Breast epithelium (tissue), 4 donors: ENCODE data around the gene MCM3. TPM values are rescaled to one million over a fixed set of nuclear protein-coding genes. Genes with fewer than 3 reads are reported as not detected.

Experiments
- DNase-seq, 2 donors: peaks; one replicate each; pipeline ENCODE4 v3.0.0-alpha.2; 2019; ENCODE audit warnings: low spot score in 2 of 2
- H3K27ac ChIP-seq, 2 donors: fragments of 200-600 bp; sonication (generic) in 1 of 2; one replicate each; pipeline ENCODE4 v1.5.1; 2016 to 2019; ENCODE audit warnings: mild to moderate bottlenecking in 1 of 2
- H3K27me3 ChIP-seq, 2 donors: fragments of 200-600 bp; sonication (generic) in 1 of 2; one replicate each; pipeline versions ENCODE4 v1.5.1 to v1.6.0; 2017 to 2019; ENCODE audit warnings: control low read depth in 1 of 2, mild to moderate bottlenecking in 1 of 2
- H3K36me3 ChIP-seq: fragments of 200-600 bp; one replicate; pipeline ENCODE4 v1.5.1; 2019
- H3K4me1 ChIP-seq, 2 donors: fragments of 200-600 bp; sonication (generic); one replicate each; pipeline ENCODE4 v1.5.1; 2016 to 2019; ENCODE audit warnings: control low read depth in 1 of 2
- H3K4me3 ChIP-seq, 3 donors: fragments of 200-600 bp; sonication (generic); 1 replicate in 2 of 3; 2 replicates in 1 of 3; pipeline ENCODE4 v1.5.1; 2016 to 2019; ENCODE audit warnings: mild to moderate bottlenecking in 3 of 3, moderate library complexity in 2 of 3
- H3K9me3 ChIP-seq, 2 donors: fragments of 200-600 bp; sonication (generic) in 1 of 2; one replicate each; pipeline ENCODE4 v1.5.1; 2016 to 2019; ENCODE audit warnings: control low read depth in 1 of 2
- CTCF ChIP-seq, 3 donors: fragments of 450-650 bp; IDR thresholded peaks; one replicate each; pipeline ENCODE4 v1.5.1; 2016 to 2017; ENCODE audit warnings: antibody characterized with exemption in 3 of 3, mild to moderate bottlenecking in 3 of 3, moderate library complexity in 3 of 3
- POLR2A ChIP-seq: fragments of 450-650 bp; IDR thresholded peaks from one replicate; pipeline ENCODE4 v1.6.1; 2016; ENCODE audit warnings: antibody characterized with exemption, mild to moderate bottlenecking, moderate library complexity
- POLR2AphosphoS5 ChIP-seq, 3 donors: sonication (generic); formaldehyde crosslinking; IDR thresholded peaks; one replicate each; pipeline ENCODE4 v1.6.1; 2017; ENCODE audit warnings: antibody characterized with exemption in 3 of 3
- intact Hi-C: fragments of 100-400 bp; cut with DNase I; formaldehyde crosslinking; loops from one replicate; pipeline ENCODE4 v1.15.1; 2023; ENCODE audit warnings: low total_unique reads
- total RNA-seq, 3 donors: library from RNA; depleted of rRNA; stranded (reverse); fragments of >200 nt; gene quantifications; one replicate each; pipeline ENCODE4 v1.1.0, GENCODE V29; 2016

The MCM3 gene
- total RNA-seq, 3 donors from 2014 or later, result 31.2 to 44.5 (median 43.3) TPM

- TF ChIP-seq POLR2AphosphoS5 (IDR thresholded peaks at IDR 0.05) (no peak), CTCF (IDR thresholded peaks at IDR 0.05) (no peak), POLR2A (no peak)
- no peak for DNase-seq
- H3K4me3 ChIP-seq, result no peak overlapping the region
- no peak overlapping the region for H3K27ac ChIP-seq
- H3K36me3 ChIP-seq, result no peaks in the 10 kb centered on the region
- no peaks in the 10 kb centered on the region for H3K27me3 ChIP-seq
- intact Hi-C loops, result no loop called here
- no peaks in the 10 kb centered on the region for H3K4me1 ChIP-seq
- no peaks in the 10 kb centered on the region for H3K9me3 ChIP-seq
Observed at GRCh38 chr6:52293067-52293466, 8.5 kb upstream of the MCM3 start.

GRCh38 chr6:52288841-52289240 is 4.3 kb upstream of the MCM3 start:
- intact Hi-C loops, result no loop called here
- TF ChIP-seq POLR2A, result no peak
- TF ChIP-seq CTCF (IDR thresholded peaks at IDR 0.05), result no peak
- no peak for TF ChIP-seq POLR2AphosphoS5 (IDR thresholded peaks at IDR 0.05)
- Histone ChIP-seq H3K27me3 (no peaks in the 10 kb centered on the region), H3K4me3 (no peak overlapping the region), H3K27ac (no peak overlapping the region), H3K9me3 (no peaks in the 10 kb centered on the region), H3K36me3 (no peaks in the 10 kb centered on the region), H3K4me1 (peaks cover 0 to 2% of the 10 kb centered on the region in 2 donors)
- DNase-seq, result no peak

- H3K36me3 ChIP-seq, result no peaks in the 10 kb centered on the region
- DNase-seq, result no peak
- H3K4me3 ChIP-seq, result no peak overlapping the region
- TF ChIP-seq POLR2A (no peak), POLR2AphosphoS5 (IDR thresholded peaks at IDR 0.05) (no peak), CTCF (IDR thresholded peaks at IDR 0.05) (no peak)
- intact Hi-C loops, result no loop called here
- H3K27me3 ChIP-seq, result no peaks in the 10 kb centered on the region
- no peak overlapping the region for H3K27ac ChIP-seq
- H3K9me3 ChIP-seq, result no peaks in the 10 kb centered on the region
- H3K4me1 ChIP-seq, result peaks cover 0 to 8% of the 10 kb centered on the region in 2 donors
Observed at GRCh38 chr6:52288216-52288615, 3.7 kb upstream of the MCM3 start.

DNA sequence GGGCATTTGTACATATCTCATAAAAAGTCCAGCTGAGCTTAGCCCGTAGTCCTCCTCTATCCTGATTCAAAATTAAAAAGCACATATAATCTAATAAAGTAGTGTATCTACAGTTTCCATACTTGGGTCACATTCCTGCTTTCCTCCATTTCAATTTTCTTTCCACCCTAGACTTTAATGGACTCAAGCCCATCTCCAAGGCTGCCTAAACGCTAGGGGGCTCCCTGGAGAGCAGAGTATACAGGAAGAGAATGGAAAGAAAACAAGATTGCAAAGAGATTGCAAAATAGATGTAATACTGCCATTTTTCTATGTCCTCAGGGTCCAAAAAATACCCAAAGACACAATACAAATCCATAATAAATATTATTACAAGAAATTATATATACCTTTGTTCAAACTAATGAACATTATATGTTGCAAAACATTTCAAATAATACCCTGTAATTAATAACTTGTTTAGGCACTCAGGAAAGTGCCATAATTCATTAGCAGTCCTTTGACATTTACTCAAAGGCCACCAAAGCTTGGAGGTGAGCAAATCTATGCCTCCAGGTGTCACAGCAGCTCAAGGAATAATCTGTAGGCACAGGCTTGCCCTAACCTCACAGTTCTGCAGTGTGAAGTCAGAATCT is 2.4 kb upstream of the MCM3 start:
- Histone ChIP-seq H3K27ac (no peak overlapping the region), H3K9me3 (no peaks in the 10 kb centered on the region), H3K27me3 (no peaks in the 10 kb centered on the region), H3K36me3 (no peaks in the 10 kb centered on the region), H3K4me3 (no peak overlapping the region), H3K4me1 (peaks cover 0 to 9% of the 10 kb centered on the region in 2 donors)
- DNase-seq, result no peak
- intact Hi-C loops, result no loop called here
- TF ChIP-seq CTCF (IDR thresholded peaks at IDR 0.05) (peak in 1 of 3 donors; percentile 34), POLR2AphosphoS5 (IDR thresholded peaks at IDR 0.05) (no peak)

DNA sequence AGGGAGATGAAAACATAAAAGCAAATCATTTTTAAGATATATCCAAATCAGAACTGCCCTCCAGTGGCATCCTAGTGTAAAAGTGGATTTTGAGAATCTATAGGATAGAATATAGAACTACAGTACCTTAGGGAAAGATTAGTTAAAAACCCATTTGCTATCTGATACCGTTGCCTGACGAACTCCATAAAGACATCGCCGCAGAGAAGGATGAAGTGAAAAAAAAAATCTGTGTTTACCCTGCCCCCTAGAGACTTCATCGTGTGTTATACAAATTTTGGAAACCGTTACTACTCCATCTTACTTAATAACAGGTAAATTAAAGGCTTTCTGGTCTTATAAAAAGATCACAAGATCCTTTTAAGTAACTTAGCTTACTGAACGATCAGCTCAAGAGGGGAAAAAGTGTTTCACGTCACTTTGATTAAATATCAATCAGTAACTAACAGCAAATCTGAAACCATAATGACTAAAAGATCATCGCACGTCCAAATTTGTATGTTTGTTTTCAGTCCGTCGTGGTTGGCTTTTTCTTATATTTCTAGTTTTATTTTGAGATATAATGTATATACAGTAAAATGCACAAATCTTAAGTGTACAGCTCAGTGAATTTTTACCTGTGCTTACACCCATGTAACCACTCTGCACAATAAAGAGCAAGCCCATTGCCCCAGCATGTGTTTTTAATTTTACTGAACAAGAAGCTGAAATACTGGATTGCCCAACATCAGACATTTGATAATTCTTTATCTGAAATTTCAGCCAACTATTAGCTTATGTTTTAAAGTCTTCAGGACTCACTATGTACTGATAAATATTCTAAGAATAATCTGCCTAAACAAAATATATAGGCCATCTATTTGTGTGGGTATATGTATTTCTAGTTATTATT is 881 bp upstream of the MCM3 start:
- no peak for TF ChIP-seq POLR2AphosphoS5 (IDR thresholded peaks at IDR 0.05)
- no peak for TF ChIP-seq CTCF (IDR thresholded peaks at IDR 0.05)
- TF ChIP-seq POLR2A, result no peak
- Histone ChIP-seq H3K27ac (peak overlapping the region; percentile 36 to 60), H3K9me3 (no peaks in the 10 kb centered on the region), H3K27me3 (no peaks in the 10 kb centered on the region), H3K4me1 (peaks cover 0 to 9% of the 10 kb centered on the region in 2 donors), H3K4me3 (peak overlapping the region; percentile 77 to 91 (median 91)), H3K36me3 (no peaks in the 10 kb centered on the region)
- intact Hi-C loops, result no loop called here
- DNase-seq, result no peak
